BE2C (cell line): ENCODE measurements around the gene ARHGEF37.
"Not testable (repeated sequence)": the region's sequence is repeated elsewhere in the genome, so short reads cannot be mapped to it uniquely, and the experiment has no call there.

ENCODE experiments used
- DNase-seq: peaks from one replicate; pipeline ENCODE4 v3.0.0-alpha.2; 2020
- H3K27me3 ChIP-seq: fragments of 250-450 bp; sonication (Bioruptor Pico); 2 replicates; pipeline ENCODE4 v1.5.1; 2020; ENCODE audit warnings: mild to moderate bottlenecking
- H3K36me3 ChIP-seq: fragments of 250-450 bp; sonication (Bioruptor Pico); 2 replicates; pipeline ENCODE4 v1.5.1; 2020; ENCODE audit warnings: mild to moderate bottlenecking
- H3K4me1 ChIP-seq: fragments of 250-450 bp; sonication (Bioruptor Pico); 2 replicates; pipeline ENCODE4 v1.5.1; 2020
- H3K4me3 ChIP-seq: 2 replicates; pipeline ENCODE4 v1.5.1; 2011; ENCODE audit warnings: low read depth, low read length
- H3K9me3 ChIP-seq: fragments of 250-450 bp; sonication (Bioruptor Pico); 2 replicates; pipeline ENCODE4 v1.5.1; 2020
- CTCF ChIP-seq: IDR thresholded peaks from 2 replicates; pipeline ENCODE4 v1.5.1; 2012; ENCODE audit warnings: mild to moderate bottlenecking, low read depth, low read length

Gene ARHGEF37

GRCh38 chr5:149665416-149666175 is 84.3 kb downstream of the ARHGEF37 start:
- H3K36me3 ChIP-seq, result no peaks in the 10 kb centered on the region
- H3K9me3 ChIP-seq, result peaks cover 2% of the 10 kb centered on the region; the same call in 1 of the 2 replicates
- no peak overlapping the region for H3K4me3 ChIP-seq
- no peak for TF ChIP-seq CTCF
- peaks cover 4% of the 10 kb centered on the region; the same call in 1 of the 2 replicates for H3K4me1 ChIP-seq
- no peaks in the 10 kb centered on the region for H3K27me3 ChIP-seq
- DNase-seq, result no peak

GRCh38 chr5:149666212-149666852 is 85.0 kb downstream of the ARHGEF37 start:
- no peak for DNase-seq
- no peak for TF ChIP-seq CTCF
- Histone ChIP-seq H3K27me3 (no peaks in the 10 kb centered on the region), H3K36me3 (no peaks in the 10 kb centered on the region), H3K4me3 (no peak overlapping the region), H3K4me1 (peaks cover 4% of the 10 kb centered on the region; the same call in 1 of the 2 replicates), H3K9me3 (peaks cover 2% of the 10 kb centered on the region; the same call in 1 of the 2 replicates)

GRCh38 chr5:149667084-149667828 is 86.0 kb downstream of the ARHGEF37 start:
- Histone ChIP-seq H3K36me3 (no peaks in the 10 kb centered on the region), H3K9me3 (peaks cover 2% of the 10 kb centered on the region; the same call in 1 of the 2 replicates), H3K4me1 (peaks cover 4% of the 10 kb centered on the region; the same call in 1 of the 2 replicates), H3K4me3 (no peak overlapping the region), H3K27me3 (no peaks in the 10 kb centered on the region)
- DNase-seq, result peak; percentile 57
- peak; percentile 91 for TF ChIP-seq CTCF

GRCh38 chr5:149667829-149668330 is 86.6 kb downstream of the ARHGEF37 start:
- no peaks in the 10 kb centered on the region for H3K36me3 ChIP-seq
- TF ChIP-seq CTCF, result no peak
- no peaks in the 10 kb centered on the region for H3K27me3 ChIP-seq
- H3K4me3 ChIP-seq, result no peak overlapping the region
- H3K4me1 ChIP-seq, result peaks cover 4% of the 10 kb centered on the region; the same call in 1 of the 2 replicates
- peaks cover 3% of the 10 kb centered on the region; the same call in 1 of the 2 replicates for H3K9me3 ChIP-seq
- DNase-seq, result no peak

GRCh38 chr5:149669273-149669672 is 88.0 kb downstream of the ARHGEF37 start:
- not testable (repeated sequence) for H3K9me3 ChIP-seq, DNase-seq, H3K36me3 ChIP-seq, H3K4me1 ChIP-seq, H3K27me3 ChIP-seq, H3K4me3 ChIP-seq

GRCh38 chr5:149671544-149671943 is 90.2 kb downstream of the ARHGEF37 start:
- no peaks in the 10 kb centered on the region for H3K27me3 ChIP-seq
- TF ChIP-seq CTCF, result no peak
- no peaks in the 10 kb centered on the region for H3K36me3 ChIP-seq
- no peak for DNase-seq
- no peak overlapping the region for H3K4me3 ChIP-seq
- H3K9me3 ChIP-seq, result peaks cover 7% of the 10 kb centered on the region; the same call in 1 of the 2 replicates
- H3K4me1 ChIP-seq, result peaks cover 7% of the 10 kb centered on the region
